Measurements from ENCODE around the gene ATF3.

GRCh38 chr1:212612041-212612961 is 3.7 kb downstream of the ATF3 start:
- TF ChIP-seq POLR2AphosphoS5 (IDR thresholded peaks at IDR 0.05; ENCODE audit: low read depth, low read length), result no peak
- no peak for TF ChIP-seq TAF1 (IDR thresholded peaks at IDR 0.05; ENCODE audit: borderline replicate concordance, insufficient read depth, low read length)
- no peak for TF ChIP-seq SIN3A (IDR thresholded peaks at IDR 0.05; ENCODE audit: borderline replicate concordance, insufficient read depth, low read length)

All from PFSK-1 (cell line).